ENCODE data around the gene VPS35L. TPM values are rescaled to one million over a fixed set of nuclear protein-coding genes. Genes with fewer than 3 reads are reported as not detected.
A peak's percentile ranks its signal among the peaks of the same experiment; 100 is the strongest.

The VPS35L gene
- total RNA-seq, 1 experiment from 2014 or later: 51.1 TPM

- H3K36me3 ChIP-seq (ENCODE audit: insufficient read depth, low read length, poor library complexity, severe bottlenecking): peaks cover 69% of the 10 kb centered on the region
- TSS peak; percentile 7 for BruUV-seq (replicated peaks)
- POLR2A ChIA-PET (ENCODE audit: low non-redundant PET): no interaction called here
- CTCF ChIA-PET: no interaction called here
- H3K27ac ChIP-seq (ENCODE audit: low read depth, low read length, poor library complexity, severe bottlenecking): no peak overlapping the region
- TF ChIP-seq CTCF (conservative IDR thresholded peaks at IDR 0.05; ENCODE audit: low read depth, low read length): no peak
- TF ChIP-seq EZH2 (IDR thresholded peaks at IDR 0.05; ENCODE audit: borderline replicate concordance, low read depth, low read length, poor library complexity, severe bottlenecking): no peak
- H3K4me1 ChIP-seq (ENCODE audit: insufficient read depth, low read length, poor library complexity, severe bottlenecking): no peaks in the 10 kb centered on the region
- no peak for DNase-seq (ENCODE audit: low spot score)
- H3K9me3 ChIP-seq (ENCODE audit: low read depth, low read length, poor library complexity, severe bottlenecking): no peaks in the 10 kb centered on the region
- H3K4me3 ChIP-seq (ENCODE audit: low read depth, low read length, poor library complexity, severe bottlenecking): no peak overlapping the region
- no peaks in the 10 kb centered on the region for H3K27me3 ChIP-seq (replicated peaks; ENCODE audit: insufficient read depth, low read depth, low read length, poor library complexity)
- intact Hi-C loops (cut with micrococcal nuclease; ENCODE audit: unreplicated experiment): no loop called here
Observed at GRCh38 chr16:19703172-19703889, 147.8 kb downstream of the VPS35L start.

GRCh38 chr16:19704321-19705145 lies 149.0 kb downstream of the VPS35L start:
- H3K4me3 ChIP-seq (ENCODE audit: low read depth, low read length, poor library complexity, severe bottlenecking): no peak overlapping the region
- TF ChIP-seq EZH2 (IDR thresholded peaks at IDR 0.05; ENCODE audit: borderline replicate concordance, low read depth, low read length, poor library complexity, severe bottlenecking) (no peak), CTCF (conservative IDR thresholded peaks at IDR 0.05; ENCODE audit: low read depth, low read length) (no peak)
- no peak overlapping the region for H3K27ac ChIP-seq (ENCODE audit: low read depth, low read length, poor library complexity, severe bottlenecking)
- peaks cover 63% of the 10 kb centered on the region for H3K36me3 ChIP-seq (ENCODE audit: insufficient read depth, low read length, poor library complexity, severe bottlenecking)
- H3K9me3 ChIP-seq (ENCODE audit: low read depth, low read length, poor library complexity, severe bottlenecking): no peaks in the 10 kb centered on the region
- no peaks in the 10 kb centered on the region for H3K27me3 ChIP-seq (replicated peaks; ENCODE audit: insufficient read depth, low read depth, low read length, poor library complexity)
- DNase-seq (ENCODE audit: low spot score): no peak
- POLR2A ChIA-PET (ENCODE audit: low non-redundant PET): interaction anchor here (0.6 kb wide), 1 partner anchor 920 kb away, joined by 3 read pairs; no protein-coding TSS in a partner anchor
- intact Hi-C loops (cut with micrococcal nuclease; ENCODE audit: unreplicated experiment): no loop called here
- CTCF ChIA-PET: no interaction called here
- H3K4me1 ChIP-seq (ENCODE audit: insufficient read depth, low read length, poor library complexity, severe bottlenecking): no peaks in the 10 kb centered on the region
- BruUV-seq (replicated peaks): no TSS peak

- intact Hi-C loops (cut with micrococcal nuclease; ENCODE audit: unreplicated experiment): no loop called here
- Histone ChIP-seq H3K27ac (ENCODE audit: low read depth, low read length, poor library complexity, severe bottlenecking) (no peak overlapping the region), H3K36me3 (ENCODE audit: insufficient read depth, low read length, poor library complexity, severe bottlenecking) (peaks cover 63% of the 10 kb centered on the region), H3K9me3 (ENCODE audit: low read depth, low read length, poor library complexity, severe bottlenecking) (no peaks in the 10 kb centered on the region), H3K27me3 (replicated peaks; ENCODE audit: insufficient read depth, low read depth, low read length, poor library complexity) (no peaks in the 10 kb centered on the region), H3K4me3 (ENCODE audit: low read depth, low read length, poor library complexity, severe bottlenecking) (no peak overlapping the region), H3K4me1 (ENCODE audit: insufficient read depth, low read length, poor library complexity, severe bottlenecking) (no peaks in the 10 kb centered on the region)
- TF ChIP-seq CTCF (conservative IDR thresholded peaks at IDR 0.05; ENCODE audit: low read depth, low read length) (no peak), EZH2 (IDR thresholded peaks at IDR 0.05; ENCODE audit: borderline replicate concordance, low read depth, low read length, poor library complexity, severe bottlenecking) (no peak)
- no peak for DNase-seq (ENCODE audit: low spot score)
- ChIA-PET POLR2A (ENCODE audit: low non-redundant PET) (interaction anchor here (0.6 kb wide), 1 partner anchor 919 kb away, joined by 3 read pairs; no protein-coding TSS in a partner anchor), CTCF (no interaction called here)
- no TSS peak for BruUV-seq (replicated peaks)
Observed at GRCh38 chr16:19705146-19705501, 149.6 kb downstream of the VPS35L start.

Measured in A673 (cell line).